GM20000 (cell line): ENCODE results near the gene TMEM17.
A peak's percentile ranks its signal among the peaks of the same experiment; 100 is the strongest.

Experiments
- DNase-seq: peaks from one replicate; pipeline ENCODE4 v3.0.0; 2012; ENCODE audit warnings: low spot score
- TF ChIP-seq, protein P1 (sequence below): IDR thresholded peaks from 2 replicates; pipeline ENCODE4 v1.5.1; 2012; ENCODE audit warnings: mild to moderate bottlenecking, control low read depth; ENCODE audit errors: extremely low read depth, missing control alignments

TMEM17 gene, protein sequence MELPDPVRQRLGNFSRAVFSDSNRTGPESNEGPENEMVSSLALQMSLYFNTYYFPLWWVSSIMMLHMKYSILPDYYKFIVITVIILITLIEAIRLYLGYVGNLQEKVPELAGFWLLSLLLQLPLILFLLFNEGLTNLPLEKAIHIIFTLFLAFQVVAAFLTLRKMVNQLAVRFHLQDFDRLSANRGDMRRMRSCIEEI

DNA sequence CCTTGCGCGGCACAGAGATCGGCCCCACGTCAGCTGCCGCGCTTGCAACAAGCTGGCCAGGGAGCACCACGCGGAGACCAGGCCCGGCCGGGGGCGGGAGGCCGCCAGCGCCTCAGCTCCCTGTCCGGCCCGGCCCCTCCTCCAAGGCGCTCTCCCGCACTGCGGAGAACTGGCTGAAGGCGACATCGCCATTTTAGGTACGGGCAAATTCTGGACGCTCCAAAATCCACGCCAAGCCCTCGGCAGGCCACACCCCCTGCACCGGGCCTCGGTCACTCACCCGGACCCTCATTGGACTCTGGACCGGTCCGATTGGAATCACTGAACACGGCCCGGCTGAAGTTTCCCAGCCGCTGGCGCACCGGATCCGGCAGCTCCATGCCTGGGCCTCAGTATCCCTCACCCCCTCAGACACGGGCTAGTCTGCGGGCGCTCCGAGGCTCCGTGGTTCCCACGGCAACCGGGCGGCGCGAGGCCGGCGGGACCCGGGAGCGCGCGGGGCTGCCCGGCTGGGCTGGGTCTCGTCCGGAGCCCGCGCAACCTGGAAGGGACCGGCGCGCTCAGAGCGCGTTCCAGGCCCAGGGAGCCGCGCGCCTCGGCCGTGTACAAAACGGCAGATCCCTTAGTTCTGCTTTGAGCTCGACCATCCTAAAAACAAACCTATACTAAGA is at the start of gene TMEM17:
Gene TMEM17 (minus strand): TSS at position 446 of the 671 bp plus-strand sequence. CDS start 66 bp downstream, at position 380.
- TF ChIP-seq, protein P1, sequence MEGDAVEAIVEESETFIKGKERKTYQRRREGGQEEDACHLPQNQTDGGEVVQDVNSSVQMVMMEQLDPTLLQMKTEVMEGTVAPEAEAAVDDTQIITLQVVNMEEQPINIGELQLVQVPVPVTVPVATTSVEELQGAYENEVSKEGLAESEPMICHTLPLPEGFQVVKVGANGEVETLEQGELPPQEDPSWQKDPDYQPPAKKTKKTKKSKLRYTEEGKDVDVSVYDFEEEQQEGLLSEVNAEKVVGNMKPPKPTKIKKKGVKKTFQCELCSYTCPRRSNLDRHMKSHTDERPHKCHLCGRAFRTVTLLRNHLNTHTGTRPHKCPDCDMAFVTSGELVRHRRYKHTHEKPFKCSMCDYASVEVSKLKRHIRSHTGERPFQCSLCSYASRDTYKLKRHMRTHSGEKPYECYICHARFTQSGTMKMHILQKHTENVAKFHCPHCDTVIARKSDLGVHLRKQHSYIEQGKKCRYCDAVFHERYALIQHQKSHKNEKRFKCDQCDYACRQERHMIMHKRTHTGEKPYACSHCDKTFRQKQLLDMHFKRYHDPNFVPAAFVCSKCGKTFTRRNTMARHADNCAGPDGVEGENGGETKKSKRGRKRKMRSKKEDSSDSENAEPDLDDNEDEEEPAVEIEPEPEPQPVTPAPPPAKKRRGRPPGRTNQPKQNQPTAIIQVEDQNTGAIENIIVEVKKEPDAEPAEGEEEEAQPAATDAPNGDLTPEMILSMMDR = no peak
- peak; percentile 85 for DNase-seq

DNA sequence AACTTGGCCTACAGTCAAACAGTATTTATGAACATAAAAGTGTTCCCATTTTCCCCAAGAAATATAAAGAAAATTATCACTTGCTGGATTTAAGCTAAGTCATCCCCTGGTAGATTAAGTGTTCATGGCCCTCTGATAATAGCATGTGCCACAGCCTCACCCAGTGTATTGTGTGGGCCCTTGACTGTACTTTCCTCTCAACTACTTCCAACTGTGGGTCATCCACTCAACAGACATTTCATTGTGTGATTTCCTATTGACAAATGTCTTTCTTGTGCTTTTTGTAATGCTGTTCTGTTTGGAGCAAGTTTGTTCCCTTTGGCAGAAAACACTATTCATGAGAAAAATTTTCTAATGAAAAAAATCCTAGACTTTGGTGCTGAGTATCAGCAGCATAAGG is 48.4 kb upstream of the TMEM17 start:
- TF ChIP-seq, protein P1 = no peak

DNA sequence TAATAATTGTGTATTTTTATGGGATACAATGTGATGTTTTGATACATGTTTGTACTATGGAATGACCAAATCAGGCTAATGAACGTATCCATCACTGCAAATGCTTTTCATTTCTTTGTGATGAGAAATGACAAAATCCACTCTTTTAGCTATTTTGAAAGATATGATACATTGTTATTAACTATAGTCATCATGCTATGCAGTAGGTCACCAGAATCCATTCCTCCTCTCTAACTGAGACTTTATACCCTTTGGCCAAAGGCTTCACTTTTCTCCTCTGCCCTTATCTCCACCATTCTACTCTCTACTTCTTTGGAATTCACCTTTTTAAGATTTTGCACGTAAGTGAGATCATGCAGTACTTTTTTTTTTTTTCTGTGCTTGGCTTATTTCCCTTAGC is 44.5 kb upstream of the TMEM17 start:
- TF ChIP-seq, protein P1 = no peak
- no peak for DNase-seq

More for the DNA sequence above, 48.4 kb upstream of the TMEM17 start:
- no peak for DNase-seq

DNA sequence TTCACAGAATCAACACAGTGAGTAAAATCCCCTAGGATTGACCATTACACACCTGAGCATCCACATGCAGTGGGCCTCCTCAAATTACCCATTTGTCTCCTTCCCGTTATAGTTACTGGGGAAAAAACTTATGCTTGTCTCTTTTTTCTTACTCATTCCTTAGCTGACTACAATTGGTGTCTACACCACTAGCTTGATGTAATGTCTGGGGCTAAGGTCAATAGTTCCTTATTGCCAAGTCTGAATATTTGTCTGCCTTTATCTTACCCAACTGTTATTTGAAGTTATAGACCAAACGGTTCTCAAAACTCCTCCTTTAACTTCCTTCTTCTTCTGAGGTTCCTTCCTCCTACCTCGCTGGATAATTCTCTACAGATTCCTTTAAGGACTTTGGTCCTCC is 41.9 kb upstream of the TMEM17 start:
- TF ChIP-seq, protein P1 = no peak
- no peak for DNase-seq

DNA sequence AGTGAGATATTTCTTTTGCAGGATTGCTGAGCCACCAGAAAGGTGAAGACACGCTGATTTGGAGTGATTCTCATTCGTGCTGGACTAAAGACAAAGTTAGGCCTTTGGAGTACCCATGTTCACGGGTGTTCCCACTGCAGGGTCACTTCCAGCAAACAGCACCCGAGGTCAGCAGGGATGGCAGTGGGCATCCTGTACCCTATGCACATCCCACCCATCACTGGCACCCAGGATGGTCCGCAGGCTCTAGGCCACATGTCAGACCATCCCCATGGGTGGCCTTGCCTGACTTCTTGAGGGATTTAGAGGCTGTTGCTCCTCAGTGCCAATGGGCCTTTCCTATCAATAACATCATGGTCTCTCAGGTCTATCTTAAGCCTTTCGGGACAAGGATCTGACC is 39.3 kb upstream of the TMEM17 start:
- TF ChIP-seq, protein P1 = no peak
- no peak for DNase-seq

DNA sequence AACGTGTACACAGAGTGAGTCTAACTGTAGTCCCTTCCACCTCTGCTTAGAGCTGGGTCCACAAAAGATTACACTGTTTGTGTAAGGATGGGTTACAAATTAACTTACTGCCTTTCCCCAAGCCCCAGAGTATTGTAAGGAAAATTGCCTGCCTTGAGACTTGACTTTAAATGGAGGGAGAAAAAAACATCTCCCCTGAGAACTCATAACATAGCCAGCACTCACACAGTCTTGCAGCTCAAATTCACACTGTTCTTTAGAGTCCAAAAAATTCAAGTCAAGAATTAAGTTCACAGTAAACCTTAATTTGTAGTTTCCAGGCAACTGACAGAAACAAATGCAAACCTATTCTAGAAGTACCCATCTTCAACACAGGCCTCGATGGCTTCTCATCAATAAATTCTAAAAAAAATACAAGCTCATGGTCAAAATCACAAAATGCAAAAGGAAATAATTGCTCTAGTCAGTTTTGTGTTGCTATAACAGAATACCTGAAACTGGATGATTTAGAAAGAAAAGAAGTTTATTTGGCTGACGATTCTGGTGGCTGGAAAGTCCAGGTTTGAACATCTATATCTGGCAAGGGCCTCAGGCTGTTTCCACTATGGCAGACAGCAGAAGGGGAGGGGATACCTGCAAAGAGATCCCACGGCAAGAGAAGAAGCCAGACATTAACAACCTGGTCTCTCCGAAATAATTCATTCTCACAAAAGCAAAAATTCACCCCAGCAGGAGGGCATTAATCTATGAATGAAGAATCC is 34.6 kb upstream of the TMEM17 start:
- TF ChIP-seq, protein P1 = no peak

More for the DNA sequence above, 34.6 kb upstream of the TMEM17 start:
- no peak for DNase-seq
